Adrenal gland (tissue), 19 donors: ENCODE data around the gene IL1RAPL2. TPM values are rescaled to one million over a fixed set of nuclear protein-coding genes. Genes with fewer than 3 reads are reported as not detected.
"Not testable (repeated sequence)": the region's sequence is repeated elsewhere in the genome, so short reads cannot be mapped to it uniquely, and the experiment has no call there.

Source experiments
- DNase-seq, 7 donors: peaks; one replicate each; pipeline ENCODE4 v3.0.0-alpha.2; 2019 to 2020
- H3K27ac ChIP-seq, 5 donors: fragments of 200-600 bp; sonication (generic) in 4 of 5; 1 replicate in 3 of 5; 2 replicates in 2 of 5; pipeline versions ENCODE4 v1.5.1 to v1.8.0; 2016 to 2020; ENCODE audit warnings: mild to moderate bottlenecking in 1 of 5
- H3K27me3 ChIP-seq: fragments of 200-600 bp; 2 replicates; pipeline ENCODE4 v1.8.0; 2021
- H3K36me3 ChIP-seq, 2 donors: fragments of 200-600 bp; replicated peaks in 1 of 2; 1 replicate in 1 of 2; 2 replicates in 1 of 2; pipeline versions ENCODE4 v1.5.1 to v1.8.0; 2018 to 2022
- H3K4me1 ChIP-seq, 2 donors: fragments of 200-600 bp; replicated peaks in 1 of 2; 1 replicate in 1 of 2; 2 replicates in 1 of 2; pipeline versions ENCODE4 v1.5.1 to v1.8.0; 2018 to 2021
- H3K4me3 ChIP-seq, 4 donors: fragments of 200-600 bp; sonication (generic) in 3 of 4; one replicate each; pipeline ENCODE4 v1.5.1; 2016 to 2018
- H3K9me3 ChIP-seq, 3 donors: fragments of 200-600 bp; sonication (generic) in 1 of 3; replicated peaks in 1 of 3; 1 replicate in 2 of 3; 2 replicates in 1 of 3; pipeline versions ENCODE4 v1.5.1 to v1.8.0; 2016 to 2021
- POLR2A ChIP-seq, 2 donors: fragments of 450-650 bp; IDR thresholded peaks; one replicate each; pipeline ENCODE4 v1.6.1; 2017; ENCODE audit warnings: antibody characterized with exemption in 2 of 2, mild to moderate bottlenecking in 2 of 2, moderate library complexity in 1 of 2
- WGBS, 4 donors: extraction: QIAGEN DNeasy Blood & Tissue Kit in 2 of 4; methylation state at CpG; one replicate each; pipeline versions ENCODE4 v1.1.5 to v1.1.7; 2013 to 2017; 5-methylcytosine and 5-hydroxymethylcytosine counted together
- intact Hi-C, 2 donors: fragments of 100-400 bp; cut with DNase I; formaldehyde crosslinking; loops; one replicate each; pipeline versions ENCODE4 v1.14.1 to v1.15.0; 2022 to 2023
- long read RNA-seq, 10 donors: library from polyadenylated mRNA in 3 of 10; unstranded in 2 of 10; stranded (forward) in 1 of 10; transcript quantifications; one replicate each; pipeline ENCODE4 v2.0.0 and lab custom pipeline, GENCODE V29; 2021 to 2026
- polyA plus RNA-seq, 3 donors: library from polyadenylated mRNA; stranded (reverse); fragments of 200-250 nt in 2 of 3; fragments of 350-450 nt in 1 of 3; fragmentation: Illumina TruSeq in 1 of 3; extraction: RNeasy Lipid Tissue Mini Kit (QIAGEN cat#74804) in 1 of 3; gene quantifications; one replicate each; pipeline ENCODE4 v1.2.3, GENCODE V29; 2013 to 2014
- total RNA-seq, 9 donors: library from RNA; depleted of rRNA in 4 of 9; stranded (reverse); fragments of >200 nt in 4 of 9; fragments of 120-200 nt in 1 of 9; fragmentation: NEBNext Ultra II Directional in 1 of 9; extraction: Animal tissue kit (Norgen Biotek cat#: 25700) in 1 of 9; gene quantifications; one replicate each; pipeline versions ENCODE4 v1.1.0 to v1.2.4, GENCODE V29; 2013 to 2023
- TF ChIP-seq, protein P1 (sequence below), 6 experiments: fragments of 450-650 bp in 4 of 6; fragments of 200-600 bp in 2 of 6; sonication (generic) in 1 of 6; IDR thresholded peaks; 1 replicate in 5 of 6; 2 replicates in 1 of 6; pipeline versions ENCODE4 v1.5.1 to v1.8.0; 2016 to 2021; ENCODE audit warnings: antibody characterized with exemption in 6 of 6, mild to moderate bottlenecking in 2 of 6, moderate library complexity in 1 of 6
- donor health status: healthy with polysubstance abuse.
- donor health status: Bipolar disorder and iron deficiency.
- donor health status: DM: yes; HTN: yes; CAD: no.
- donor health status: DM: no; HTN: no; CAD: no.
- donor health status: DM: no; HTN: no; CAD: no.
- donor health status: DM: yes; HTN: yes; CAD: no.

IL1RAPL2 gene
- total RNA-seq (1 to 10 TPM in 2 of 9 donors, under 1 TPM in 2, not detected in 5; 0.28 to 2.4 (median 1.1) TPM), polyA plus RNA-seq (1 to 10 TPM in 1 of 3 donors, under 1 TPM in 2; 0.27 to 8.4 (median 0.64) TPM)
- long read RNA-seq, donor 1: 0 reads
- long read RNA-seq, donor 2: 0 reads
- long read RNA-seq, donor 3: 0 reads
- long read RNA-seq, donor 4: 0 reads
- long read RNA-seq, donor 5: 0 reads
- long read RNA-seq, donor 6, partial matches to known transcripts: 2 of 3 reads
- long read RNA-seq, donor 6, other reads (novel, unspliced or antisense): 1 of 3 reads
- long read RNA-seq, donor 7: 0 reads
- long read RNA-seq, donor 8: 0 reads
- long read RNA-seq, donor 9: 0 reads
- long read RNA-seq, donor 10: 0 reads

DNA sequence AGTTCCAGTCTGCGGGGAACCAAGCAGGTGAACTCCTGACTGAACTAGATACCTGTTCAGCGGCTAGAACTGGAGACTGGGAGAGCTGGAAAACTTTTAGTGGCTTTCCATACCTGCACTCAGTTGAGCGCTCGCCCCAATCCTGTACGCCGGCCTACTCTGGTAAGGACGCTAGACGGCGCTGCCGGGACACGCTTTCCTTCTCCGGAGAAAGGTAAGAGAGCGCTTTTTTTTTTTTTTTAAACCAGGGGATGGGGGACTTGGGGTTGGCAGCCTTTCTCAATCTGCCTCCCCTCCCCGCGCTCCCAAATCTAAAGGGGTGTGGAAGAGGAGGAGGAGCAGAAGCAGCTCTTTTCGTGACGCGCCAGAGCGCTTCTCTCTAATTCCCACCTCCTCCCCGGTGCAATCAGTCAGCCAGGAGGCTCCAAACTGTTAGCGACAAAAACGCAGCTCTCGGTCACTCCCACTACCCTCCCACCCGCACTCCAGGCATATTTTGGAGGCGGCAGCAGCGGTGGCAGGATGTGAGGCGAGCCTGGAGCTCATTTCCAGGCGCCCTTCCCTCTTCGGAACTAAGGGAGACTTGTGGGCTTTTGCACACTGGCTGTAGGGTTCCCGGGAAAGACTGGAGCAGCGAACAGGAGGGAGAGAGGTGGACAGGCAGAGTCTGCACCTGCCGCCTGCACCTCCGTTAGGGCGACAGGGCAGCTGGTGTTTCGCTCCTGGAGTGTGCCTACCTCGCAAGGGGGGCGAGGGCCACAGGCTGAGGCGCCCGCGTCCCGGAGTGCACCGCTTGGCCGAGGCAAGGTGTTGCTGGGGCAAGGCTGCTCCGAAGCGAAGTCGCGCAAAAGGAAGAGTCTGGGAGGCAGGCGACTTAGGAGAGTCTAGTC is at the start of gene IL1RAPL2:
Gene IL1RAPL2, plus strand, starts transcription at position 409 of the 890 bp plus-strand sequence.
- no peak for TF ChIP-seq POLR2A (IDR thresholded peaks at IDR 0.05)
- TF ChIP-seq, protein P1, sequence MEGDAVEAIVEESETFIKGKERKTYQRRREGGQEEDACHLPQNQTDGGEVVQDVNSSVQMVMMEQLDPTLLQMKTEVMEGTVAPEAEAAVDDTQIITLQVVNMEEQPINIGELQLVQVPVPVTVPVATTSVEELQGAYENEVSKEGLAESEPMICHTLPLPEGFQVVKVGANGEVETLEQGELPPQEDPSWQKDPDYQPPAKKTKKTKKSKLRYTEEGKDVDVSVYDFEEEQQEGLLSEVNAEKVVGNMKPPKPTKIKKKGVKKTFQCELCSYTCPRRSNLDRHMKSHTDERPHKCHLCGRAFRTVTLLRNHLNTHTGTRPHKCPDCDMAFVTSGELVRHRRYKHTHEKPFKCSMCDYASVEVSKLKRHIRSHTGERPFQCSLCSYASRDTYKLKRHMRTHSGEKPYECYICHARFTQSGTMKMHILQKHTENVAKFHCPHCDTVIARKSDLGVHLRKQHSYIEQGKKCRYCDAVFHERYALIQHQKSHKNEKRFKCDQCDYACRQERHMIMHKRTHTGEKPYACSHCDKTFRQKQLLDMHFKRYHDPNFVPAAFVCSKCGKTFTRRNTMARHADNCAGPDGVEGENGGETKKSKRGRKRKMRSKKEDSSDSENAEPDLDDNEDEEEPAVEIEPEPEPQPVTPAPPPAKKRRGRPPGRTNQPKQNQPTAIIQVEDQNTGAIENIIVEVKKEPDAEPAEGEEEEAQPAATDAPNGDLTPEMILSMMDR (IDR thresholded peaks at IDR 0.05): peak in 1 of 6 experiments; percentile 10
- H3K4me3 ChIP-seq: no peak within 1 kb of the TSS
- no peak within 1 kb of the TSS for H3K27ac ChIP-seq
- WGBS, 4 donors: 0 to 18% (median 7%) methylated on average over 20 to 48 of the region's 48 CpGs
- no peaks in the 10 kb centered on the region for H3K4me1 ChIP-seq
- peaks cover 56% of the 10 kb centered on the region for H3K27me3 ChIP-seq
- no peaks in the 10 kb centered on the region for H3K36me3 ChIP-seq
- no peaks in the 10 kb centered on the region for H3K9me3 ChIP-seq
- intact Hi-C loops: no loop called here
- DNase-seq: peak in 1 of 7 donors; percentile 3

DNA sequence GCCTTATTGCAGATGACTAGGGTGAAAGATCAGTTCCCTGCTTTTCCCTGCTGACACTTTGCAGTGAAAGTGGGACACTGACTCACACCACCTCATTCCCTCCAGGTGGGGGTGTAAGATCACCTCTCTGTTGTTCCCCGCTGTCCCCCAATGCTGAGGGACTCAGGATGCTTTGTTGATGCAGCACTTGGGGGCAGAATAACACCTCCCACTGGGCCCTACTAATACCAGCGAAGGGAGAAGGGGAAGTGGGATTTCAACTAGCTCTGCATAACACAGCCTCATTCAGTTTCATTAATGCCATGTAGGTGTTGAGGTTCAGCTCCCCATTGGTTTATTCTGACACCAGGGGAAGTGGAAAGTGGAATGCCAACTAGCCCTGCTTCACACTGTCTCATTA is 43.6 kb upstream of the IL1RAPL2 start:
- no peaks in the 10 kb centered on the region for H3K4me1 ChIP-seq
- TF ChIP-seq, protein P1 (IDR thresholded peaks at IDR 0.05): no peak
- TF ChIP-seq POLR2A (IDR thresholded peaks at IDR 0.05): no peak
- 33 to 50% (median 36%) methylated on average over 1 to 2 of the region's 2 CpGs for WGBS, 4 donors

GRCh38 chrX:104523858-104524257 is 42.1 kb upstream of the IL1RAPL2 start:
- 35 to 51% (median 45%) methylated on average over 2 of the region's 2 CpGs for WGBS, 4 donors
- Histone ChIP-seq H3K4me1 (no peaks in the 10 kb centered on the region), H3K9me3 (no peaks in the 10 kb centered on the region), H3K4me3 (no peak overlapping the region), H3K27me3 (no peaks in the 10 kb centered on the region), H3K36me3 (no peaks in the 10 kb centered on the region), H3K27ac (no peak overlapping the region)
- intact Hi-C loops: no loop called here
- TF ChIP-seq POLR2A (IDR thresholded peaks at IDR 0.05): no peak
- TF ChIP-seq, protein P1 (IDR thresholded peaks at IDR 0.05): no peak
- DNase-seq: no peak

More for the DNA sequence above, 43.6 kb upstream of the IL1RAPL2 start:
- Histone ChIP-seq H3K9me3 (no peaks in the 10 kb centered on the region), H3K36me3 (no peaks in the 10 kb centered on the region), H3K27me3 (no peaks in the 10 kb centered on the region), H3K4me3 (no peak overlapping the region), H3K27ac (no peak overlapping the region)
- intact Hi-C loops: no loop called here
- no peak for DNase-seq

DNA sequence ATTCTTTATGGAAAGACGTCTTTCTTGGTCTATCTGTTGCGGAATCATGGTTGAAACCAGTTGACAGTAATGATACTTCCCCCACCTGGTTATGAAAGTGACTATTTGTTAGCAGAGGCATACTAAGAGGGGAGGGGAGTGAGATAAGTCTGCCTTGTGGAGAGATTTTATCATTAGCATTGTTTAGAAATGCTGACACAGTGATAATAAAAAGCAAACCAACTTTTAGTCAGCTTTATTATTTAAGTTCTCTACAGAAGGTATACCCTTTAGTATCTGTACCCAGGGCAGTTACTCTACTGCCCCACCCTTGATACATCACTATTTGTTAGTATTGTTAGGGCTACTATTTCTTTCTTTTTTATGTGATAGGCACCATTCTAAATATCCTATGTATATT is 26.9 kb upstream of the IL1RAPL2 start:
- no peaks in the 10 kb centered on the region for H3K4me1 ChIP-seq
- intact Hi-C loops: no loop called here
- H3K36me3 ChIP-seq: no peaks in the 10 kb centered on the region
- no peak overlapping the region for H3K27ac ChIP-seq
- TF ChIP-seq POLR2A (IDR thresholded peaks at IDR 0.05): no peak
- TF ChIP-seq, protein P1 (IDR thresholded peaks at IDR 0.05): no peak
- no peak for DNase-seq
- H3K4me3 ChIP-seq: no peak overlapping the region
- 67 to 80% (median 75%) methylated on average over 2 of the region's 2 CpGs for WGBS, 4 donors
- no peaks in the 10 kb centered on the region for H3K27me3 ChIP-seq
- no peaks in the 10 kb centered on the region for H3K9me3 ChIP-seq

- DNase-seq, H3K27ac ChIP-seq, H3K27me3 ChIP-seq, H3K36me3 ChIP-seq, H3K4me3 ChIP-seq, H3K4me1 ChIP-seq, intact Hi-C loops, H3K9me3 ChIP-seq: not testable (repeated sequence)
- WGBS, 4 donors: 42 to 60% (median 47%) methylated on average over 2 of the region's 2 CpGs
These were observed 23.6 kb upstream of the IL1RAPL2 start for GRCh38 chrX:104542447-104542846.
